Neural progenitor cell (in vitro differentiated cells): ENCODE results near the gene SLCO3A1.

ENCODE experiments used
- CTCF ChIP-seq: fragments of 200-600 bp; sonication (generic); IDR thresholded peaks from 2 replicates; pipeline ENCODE4 v1.5.1; 2017; ENCODE audit warnings: antibody characterized with exemption, mild to moderate bottlenecking
- EZH2 ChIP-seq: fragments of 200-600 bp; sonication (generic); IDR thresholded peaks from 2 replicates; pipeline ENCODE4 v1.6.1; 2017; ENCODE audit warnings: antibody characterized with exemption, mild to moderate bottlenecking, moderate library complexity
- EZH2phosphoT487 ChIP-seq: fragments of 200-600 bp; sonication (generic); IDR thresholded peaks from 2 replicates; pipeline ENCODE4 v1.6.1; 2017; ENCODE audit warnings: antibody characterized with exemption

DNA sequence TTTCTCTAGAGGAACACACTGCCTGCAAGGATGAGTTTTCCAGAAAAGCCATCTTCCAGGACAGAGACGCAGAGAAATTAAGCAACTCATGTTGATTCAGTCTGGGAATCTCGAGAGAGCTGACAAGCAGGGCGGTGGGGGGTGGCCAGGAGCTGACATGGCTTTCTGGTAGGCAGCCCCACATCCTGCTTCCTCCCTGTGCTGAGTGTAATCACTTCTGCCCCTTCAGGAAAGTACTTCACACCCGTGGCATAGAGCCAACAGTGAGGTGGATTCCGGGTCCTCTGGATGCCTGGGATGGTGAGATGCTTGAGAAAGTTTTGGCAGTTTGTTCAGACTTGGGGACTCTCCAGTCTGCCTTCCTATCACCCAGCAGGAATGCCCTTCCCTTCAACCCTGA is 221.1 kb downstream of the SLCO3A1 start:
- TF ChIP-seq CTCF, result no peak
- no peak for TF ChIP-seq EZH2phosphoT487
- TF ChIP-seq EZH2, result no peak
